ENCODE results near the gene NFATC3. TPM values are rescaled to one million over a fixed set of nuclear protein-coding genes. Genes with fewer than 3 reads are reported as not detected.
"Not testable (repeated sequence)": the region's sequence is repeated elsewhere in the genome, so short reads cannot be mapped to it uniquely, and the experiment has no call there.

Gene NFATC3
- total and polyA plus RNA-seq, 8 donors, result 5.5 to 385 (median 20.6) TPM

DNA sequence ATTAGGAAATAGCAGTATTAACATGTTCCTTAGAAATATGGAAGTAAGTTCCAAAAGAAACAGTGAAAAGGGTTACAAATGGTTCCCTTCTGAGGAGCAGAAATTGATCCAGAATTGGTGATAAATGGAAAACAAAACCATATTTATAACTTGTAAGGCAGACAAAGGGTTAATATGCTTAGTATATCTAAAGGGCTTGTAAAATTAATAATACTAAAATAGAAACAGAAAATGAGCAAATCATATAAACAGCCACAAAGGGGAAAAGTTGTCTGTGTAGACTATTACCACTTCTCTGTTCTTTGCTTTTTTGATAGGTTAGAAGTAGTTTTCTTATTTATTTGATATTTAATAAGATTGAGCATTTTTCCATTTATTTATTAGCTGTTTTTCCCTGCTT, 64.4 kb downstream of the NFATC3 start:
- intact Hi-C loops (cut with DNase I; ENCODE audit: low total_unique reads), result no loop called here
- Histone ChIP-seq H3K36me3 (peaks cover 0 to 9% (median 7%) of the 10 kb centered on the region in 4 donors), H3K4me3 (no peak overlapping the region), H3K27ac (no peak overlapping the region), H3K9me3 (no peaks in the 10 kb centered on the region), H3K27me3 (no peaks in the 10 kb centered on the region), H3K4me1 (peaks cover 0 to 21% (median 10%) of the 10 kb centered on the region in 4 donors)
- DNase-seq, result no peak
- TF ChIP-seq, protein P1, sequence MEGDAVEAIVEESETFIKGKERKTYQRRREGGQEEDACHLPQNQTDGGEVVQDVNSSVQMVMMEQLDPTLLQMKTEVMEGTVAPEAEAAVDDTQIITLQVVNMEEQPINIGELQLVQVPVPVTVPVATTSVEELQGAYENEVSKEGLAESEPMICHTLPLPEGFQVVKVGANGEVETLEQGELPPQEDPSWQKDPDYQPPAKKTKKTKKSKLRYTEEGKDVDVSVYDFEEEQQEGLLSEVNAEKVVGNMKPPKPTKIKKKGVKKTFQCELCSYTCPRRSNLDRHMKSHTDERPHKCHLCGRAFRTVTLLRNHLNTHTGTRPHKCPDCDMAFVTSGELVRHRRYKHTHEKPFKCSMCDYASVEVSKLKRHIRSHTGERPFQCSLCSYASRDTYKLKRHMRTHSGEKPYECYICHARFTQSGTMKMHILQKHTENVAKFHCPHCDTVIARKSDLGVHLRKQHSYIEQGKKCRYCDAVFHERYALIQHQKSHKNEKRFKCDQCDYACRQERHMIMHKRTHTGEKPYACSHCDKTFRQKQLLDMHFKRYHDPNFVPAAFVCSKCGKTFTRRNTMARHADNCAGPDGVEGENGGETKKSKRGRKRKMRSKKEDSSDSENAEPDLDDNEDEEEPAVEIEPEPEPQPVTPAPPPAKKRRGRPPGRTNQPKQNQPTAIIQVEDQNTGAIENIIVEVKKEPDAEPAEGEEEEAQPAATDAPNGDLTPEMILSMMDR (IDR thresholded peaks at IDR 0.05), result no peak
- TF ChIP-seq POLR2AphosphoS5 (IDR thresholded peaks at IDR 0.05) (no peak), EP300 (IDR thresholded peaks at IDR 0.05) (no peak), POLR2A (IDR thresholded peaks at IDR 0.05) (no peak)

GRCh38 chr16:68155425-68155824, 70.3 kb downstream of the NFATC3 start:
- H3K36me3 ChIP-seq, result peaks cover 5 to 29% (median 26%) of the 10 kb centered on the region in 4 donors
- H3K4me3 ChIP-seq, result no peak overlapping the region
- H3K27ac ChIP-seq, result no peak overlapping the region
- H3K9me3 ChIP-seq, result no peaks in the 10 kb centered on the region
- TF ChIP-seq POLR2AphosphoS5 (IDR thresholded peaks at IDR 0.05) (no peak), EP300 (IDR thresholded peaks at IDR 0.05) (no peak), POLR2A (IDR thresholded peaks at IDR 0.05) (no peak)
- TF ChIP-seq, protein P1 (IDR thresholded peaks at IDR 0.05), result no peak
- H3K27me3 ChIP-seq, result no peaks in the 10 kb centered on the region
- intact Hi-C loops (cut with DNase I; ENCODE audit: low total_unique reads), result no loop called here
- WGBS, 5 donors, result 79 to 93% (median 81%) methylated on average over 3 of the region's 3 CpGs
- DNase-seq, result no peak
- H3K4me1 ChIP-seq, result no peaks in the 10 kb centered on the region

- Histone ChIP-seq H3K27ac (no peak overlapping the region), H3K9me3 (no peaks in the 10 kb centered on the region), H3K27me3 (no peaks in the 10 kb centered on the region), H3K4me3 (no peak overlapping the region), H3K4me1 (peaks cover 0 to 4% (median 0%) of the 10 kb centered on the region in 4 donors), H3K36me3 (peaks cover 5 to 54% (median 49%) of the 10 kb centered on the region in 4 donors)
- DNase-seq, result no peak
- 92 to 100% (median 97%) methylated on average over 2 of the region's 2 CpGs for WGBS, 5 donors
- no peak for TF ChIP-seq EP300 (IDR thresholded peaks at IDR 0.05)
- TF ChIP-seq POLR2AphosphoS5 (IDR thresholded peaks at IDR 0.05), result no peak
- TF ChIP-seq, protein P1 (IDR thresholded peaks at IDR 0.05), result no peak
- no peak for TF ChIP-seq POLR2A (IDR thresholded peaks at IDR 0.05)
- intact Hi-C loops (cut with DNase I; ENCODE audit: low total_unique reads), result no loop called here
Measured at GRCh38 chr16:68162413-68162812, 77.2 kb downstream of the NFATC3 start.

DNA sequence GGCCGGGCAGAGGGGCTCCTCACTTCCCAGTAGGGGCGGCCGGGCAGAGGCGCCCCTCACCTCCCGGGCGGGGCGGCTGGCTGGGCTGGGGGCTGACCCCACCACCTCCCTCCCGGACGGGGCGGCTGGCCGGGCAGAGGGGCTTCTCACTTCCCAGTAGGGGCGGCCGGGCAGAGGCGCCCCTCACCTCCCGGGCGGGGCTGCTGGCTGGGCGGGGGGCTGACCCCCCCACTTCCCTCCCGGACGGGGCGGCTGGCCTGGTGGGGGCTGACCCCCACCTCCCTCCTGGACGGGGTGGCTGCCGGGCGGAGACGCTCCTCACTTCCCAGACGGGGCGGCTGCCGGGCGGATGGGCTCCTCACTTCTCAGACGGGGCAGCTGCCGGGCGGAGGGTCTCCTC, 78.1 kb downstream of the NFATC3 start:
- H3K36me3 ChIP-seq, result peaks cover 5 to 54% (median 49%) of the 10 kb centered on the region in 4 donors
- WGBS, 5 donors, result 87 to 97% (median 97%) methylated on average over 9 to 30 of the region's 31 CpGs; no CpG with 5 or more reads in 1 of the 5 donors
- H3K4me3 ChIP-seq; H3K27me3 ChIP-seq; H3K9me3 ChIP-seq; DNase-seq; intact Hi-C loops (cut with DNase I; ENCODE audit: low total_unique reads); H3K4me1 ChIP-seq; H3K27ac ChIP-seq: not testable (repeated sequence)

DNA sequence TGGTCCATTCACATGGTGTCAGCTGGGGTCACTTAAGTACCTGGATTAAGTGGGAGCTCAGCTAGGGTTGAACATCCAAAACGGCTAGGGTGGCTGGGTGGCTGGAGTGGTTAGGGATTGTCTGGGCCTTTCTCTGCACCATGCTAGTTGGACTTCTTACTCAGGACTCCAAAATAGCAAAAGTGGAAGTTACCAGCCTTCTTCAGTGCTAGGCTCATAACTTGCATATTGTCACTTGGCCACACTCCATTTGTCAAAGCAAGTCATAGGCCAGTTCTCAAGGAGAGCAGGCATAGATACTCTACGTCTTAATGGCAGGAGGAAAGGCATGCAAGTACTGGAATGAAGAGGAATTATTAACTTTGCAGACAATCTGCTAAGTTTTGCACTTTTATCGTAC, 81.1 kb downstream of the NFATC3 start:
- Histone ChIP-seq H3K27ac (no peak overlapping the region), H3K4me1 (peaks cover 0 to 4% (median 0%) of the 10 kb centered on the region in 4 donors), H3K36me3 (peaks cover 4 to 52% (median 47%) of the 10 kb centered on the region in 4 donors), H3K27me3 (no peaks in the 10 kb centered on the region), H3K4me3 (no peak overlapping the region), H3K9me3 (no peaks in the 10 kb centered on the region)
- DNase-seq, result no peak
- WGBS, 5 donors, result 81 to 90% (median 87%) methylated on average over 3 of the region's 3 CpGs
- TF ChIP-seq EP300 (IDR thresholded peaks at IDR 0.05), result no peak
- TF ChIP-seq, protein P1 (IDR thresholded peaks at IDR 0.05), result no peak
- no peak for TF ChIP-seq POLR2A (IDR thresholded peaks at IDR 0.05)
- TF ChIP-seq POLR2AphosphoS5 (IDR thresholded peaks at IDR 0.05), result no peak
- intact Hi-C loops (cut with DNase I; ENCODE audit: low total_unique reads), result no loop called here
